Stomach (tissue), 9 donors: ENCODE results near the gene TSHR. TPM values are rescaled to one million over a fixed set of nuclear protein-coding genes. Genes with fewer than 3 reads are reported as not detected.
"Not testable (repeated sequence)": the region's sequence is repeated elsewhere in the genome, so short reads cannot be mapped to it uniquely, and the experiment has no call there.

ENCODE experiments used
- DNase-seq, 2 donors: peaks; one replicate each; pipeline versions ENCODE4 v3.0.0 to v3.0.0-alpha.2; 2013 to 2019
- H3K27ac ChIP-seq, 5 donors: fragments of 200-600 bp in 4 of 5; sonication (generic) in 4 of 5; one replicate each; pipeline ENCODE4 v1.5.1; 2013 to 2019; ENCODE audit warnings: mild to moderate bottlenecking in 1 of 5, moderate library complexity in 1 of 5
- H3K27me3 ChIP-seq, 3 donors: fragments of 200-600 bp; sonication (generic); one replicate each; pipeline ENCODE4 v1.5.1; 2017 to 2019; ENCODE audit warnings: mixed run types in 1 of 3
- H3K36me3 ChIP-seq, 4 donors: fragments of 200-600 bp; sonication (generic); 1 replicate in 3 of 4; 2 replicates in 1 of 4; pipeline ENCODE4 v1.5.1; 2016 to 2019
- H3K4me1 ChIP-seq, 4 donors: fragments of 200-600 bp; sonication (generic); one replicate each; pipeline ENCODE4 v1.5.1; 2016 to 2019
- H3K4me3 ChIP-seq, 4 donors: fragments of 200-600 bp; sonication (generic) in 3 of 4; one replicate each; pipeline ENCODE4 v1.5.1; 2016 to 2019; ENCODE audit warnings: mild to moderate bottlenecking in 1 of 4
- H3K9me3 ChIP-seq, 4 donors: fragments of 200-600 bp; sonication (generic); one replicate each; pipeline ENCODE4 v1.5.1; 2016 to 2019
- EP300 ChIP-seq: sonication (generic); formaldehyde crosslinking; IDR thresholded peaks from one replicate; pipeline ENCODE4 v1.6.1; 2017; ENCODE audit warnings: antibody characterized with exemption
- POLR2A ChIP-seq, 4 donors: fragments of 450-650 bp; IDR thresholded peaks; one replicate each; pipeline ENCODE4 v1.6.1; 2016; ENCODE audit warnings: antibody characterized with exemption in 4 of 4, control low read depth in 2 of 4, mild to moderate bottlenecking in 1 of 4, moderate library complexity in 1 of 4
- POLR2AphosphoS5 ChIP-seq, 3 donors: sonication (generic); formaldehyde crosslinking; IDR thresholded peaks; one replicate each; pipeline ENCODE4 v1.6.1; 2016; ENCODE audit warnings: antibody characterized with exemption in 3 of 3
- WGBS, 5 donors: extraction: QIAGEN DNeasy Blood & Tissue Kit in 3 of 5; methylation state at CpG; one replicate each; pipeline versions ENCODE4 v1.1.5 to v1.1.7; 2013 to 2018; 5-methylcytosine and 5-hydroxymethylcytosine counted together
- intact Hi-C: fragments of 100-400 bp; cut with DNase I; formaldehyde crosslinking; loops from one replicate; pipeline ENCODE4 v1.15.1; 2023; ENCODE audit warnings: low total_unique reads
- polyA plus RNA-seq, 3 donors: library from polyadenylated mRNA; stranded (reverse); fragments of 200-250 nt; gene quantifications; one replicate each; pipeline ENCODE4 v1.2.3, GENCODE V29; 2013
- total RNA-seq, 5 donors: library from RNA; depleted of rRNA; stranded (reverse); fragments of >200 nt; gene quantifications; one replicate each; pipeline versions ENCODE4 v1.1.0 to v1.2.3, GENCODE V29; 2014 to 2016
- TF ChIP-seq, protein P1 (sequence below), 7 experiments: fragments of 450-650 bp in 4 of 7; fragments of 200-600 bp in 3 of 7; sonication (generic) in 3 of 7; IDR thresholded peaks; one replicate each; pipeline ENCODE4 v1.5.1; 2016 to 2019; ENCODE audit warnings: antibody characterized with exemption in 7 of 7, control low read depth in 2 of 7, mild to moderate bottlenecking in 1 of 7
- donor health status: healthy with polysubstance abuse.
- donor health status: Bipolar disorder and iron deficiency.
- donor health status: healthy.

The TSHR gene
- total and polyA plus RNA-seq, 8 donors, result 0.18 to 0.46 (median 0.45) TPM; not detected in 5

DNA sequence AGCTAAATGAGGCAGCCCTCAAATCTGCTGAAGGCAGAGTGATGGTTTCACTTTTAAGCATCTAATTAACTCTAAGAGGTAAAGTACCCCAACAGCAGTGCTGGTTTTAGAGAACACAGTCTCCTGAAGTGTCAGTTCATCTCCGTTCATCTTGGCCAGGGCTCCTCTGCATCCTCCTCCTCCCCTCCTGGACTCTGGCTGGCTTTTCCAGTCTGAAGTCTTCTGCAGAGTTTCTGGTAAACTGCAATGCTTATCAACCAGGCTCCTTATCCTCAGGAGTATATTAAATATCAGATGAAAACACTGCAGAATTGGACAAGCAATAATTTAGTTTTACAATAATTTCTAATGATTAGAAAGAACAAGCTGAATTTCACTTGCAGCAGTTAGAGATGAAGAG, 150.0 kb downstream of the TSHR start:
- Histone ChIP-seq H3K4me1 (no peaks in the 10 kb centered on the region), H3K9me3 (no peaks in the 10 kb centered on the region), H3K27ac (no peak overlapping the region), H3K4me3 (no peak overlapping the region), H3K27me3 (no peaks in the 10 kb centered on the region), H3K36me3 (no peaks in the 10 kb centered on the region)
- intact Hi-C loops, result no loop called here
- DNase-seq, result no peak
- 64 to 93% (median 73%) methylated on average over 1 of the region's 1 CpG for WGBS, 5 donors
- TF ChIP-seq EP300 (no peak), POLR2AphosphoS5 (IDR thresholded peaks at IDR 0.05) (no peak), POLR2A (IDR thresholded peaks at IDR 0.05) (no peak)
- TF ChIP-seq, protein P1, sequence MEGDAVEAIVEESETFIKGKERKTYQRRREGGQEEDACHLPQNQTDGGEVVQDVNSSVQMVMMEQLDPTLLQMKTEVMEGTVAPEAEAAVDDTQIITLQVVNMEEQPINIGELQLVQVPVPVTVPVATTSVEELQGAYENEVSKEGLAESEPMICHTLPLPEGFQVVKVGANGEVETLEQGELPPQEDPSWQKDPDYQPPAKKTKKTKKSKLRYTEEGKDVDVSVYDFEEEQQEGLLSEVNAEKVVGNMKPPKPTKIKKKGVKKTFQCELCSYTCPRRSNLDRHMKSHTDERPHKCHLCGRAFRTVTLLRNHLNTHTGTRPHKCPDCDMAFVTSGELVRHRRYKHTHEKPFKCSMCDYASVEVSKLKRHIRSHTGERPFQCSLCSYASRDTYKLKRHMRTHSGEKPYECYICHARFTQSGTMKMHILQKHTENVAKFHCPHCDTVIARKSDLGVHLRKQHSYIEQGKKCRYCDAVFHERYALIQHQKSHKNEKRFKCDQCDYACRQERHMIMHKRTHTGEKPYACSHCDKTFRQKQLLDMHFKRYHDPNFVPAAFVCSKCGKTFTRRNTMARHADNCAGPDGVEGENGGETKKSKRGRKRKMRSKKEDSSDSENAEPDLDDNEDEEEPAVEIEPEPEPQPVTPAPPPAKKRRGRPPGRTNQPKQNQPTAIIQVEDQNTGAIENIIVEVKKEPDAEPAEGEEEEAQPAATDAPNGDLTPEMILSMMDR (IDR thresholded peaks at IDR 0.05), result no peak

DNA sequence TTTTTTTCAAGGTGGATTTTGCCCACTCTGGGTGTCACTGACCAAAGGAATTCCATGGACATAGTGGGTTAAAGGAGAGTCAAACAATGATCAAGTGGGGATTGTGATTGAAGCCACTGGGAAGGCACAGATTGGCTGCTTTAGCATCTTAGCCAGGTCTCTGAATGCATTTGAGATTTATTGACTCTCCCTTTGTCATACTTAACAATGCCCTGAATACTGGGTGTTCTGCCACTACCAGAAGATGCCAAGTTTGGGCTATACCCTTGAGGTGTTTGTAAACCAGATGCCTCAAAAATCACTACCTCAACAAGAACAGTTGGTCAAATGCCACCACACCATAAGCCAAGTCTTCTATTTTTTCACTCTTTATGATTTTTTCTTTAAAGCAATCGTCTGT, 150.5 kb downstream of the TSHR start:
- Histone ChIP-seq H3K4me1 (no peaks in the 10 kb centered on the region), H3K27ac (no peak overlapping the region), H3K27me3 (no peaks in the 10 kb centered on the region), H3K36me3 (no peaks in the 10 kb centered on the region), H3K9me3 (no peaks in the 10 kb centered on the region), H3K4me3 (no peak overlapping the region)
- no peak for DNase-seq
- intact Hi-C loops, result no loop called here
- no peak for TF ChIP-seq EP300
- TF ChIP-seq, protein P1 (IDR thresholded peaks at IDR 0.05), result no peak
- TF ChIP-seq POLR2A (IDR thresholded peaks at IDR 0.05), result no peak
- TF ChIP-seq POLR2AphosphoS5 (IDR thresholded peaks at IDR 0.05), result no peak
- 80 to 86% (median 83%) methylated on average over 1 of the region's 1 CpG for WGBS, 5 donors

DNA sequence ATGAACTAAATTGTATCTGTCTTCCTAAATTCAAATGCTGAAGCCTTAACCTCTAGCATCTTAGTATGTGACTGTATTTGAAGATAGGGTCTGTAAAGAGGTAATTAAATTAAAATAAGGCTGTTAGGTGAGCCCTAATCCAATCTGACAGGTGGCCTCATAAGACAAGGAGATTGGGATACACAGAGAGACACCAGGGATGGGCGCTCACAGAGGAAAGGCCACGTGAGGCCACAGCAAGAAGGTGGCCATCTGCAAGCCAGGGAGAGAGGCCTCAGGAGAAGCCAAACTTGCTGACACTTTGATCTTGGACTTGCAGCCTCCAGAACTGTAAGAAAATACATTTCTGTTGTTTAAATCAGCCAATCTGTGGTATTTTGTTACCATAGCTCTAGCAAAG, 154.8 kb downstream of the TSHR start:
- Histone ChIP-seq H3K27me3 (no peaks in the 10 kb centered on the region), H3K9me3 (no peaks in the 10 kb centered on the region), H3K4me1 (no peaks in the 10 kb centered on the region), H3K27ac (no peak overlapping the region), H3K36me3 (no peaks in the 10 kb centered on the region), H3K4me3 (no peak overlapping the region)
- TF ChIP-seq POLR2A (IDR thresholded peaks at IDR 0.05) (no peak), EP300 (no peak), POLR2AphosphoS5 (IDR thresholded peaks at IDR 0.05) (no peak)
- TF ChIP-seq, protein P1 (IDR thresholded peaks at IDR 0.05), result no peak
- WGBS, 5 donors, result 79 to 96% (median 87%) methylated on average over 2 of the region's 2 CpGs
- intact Hi-C loops, result no loop called here
- DNase-seq, result no peak

DNA sequence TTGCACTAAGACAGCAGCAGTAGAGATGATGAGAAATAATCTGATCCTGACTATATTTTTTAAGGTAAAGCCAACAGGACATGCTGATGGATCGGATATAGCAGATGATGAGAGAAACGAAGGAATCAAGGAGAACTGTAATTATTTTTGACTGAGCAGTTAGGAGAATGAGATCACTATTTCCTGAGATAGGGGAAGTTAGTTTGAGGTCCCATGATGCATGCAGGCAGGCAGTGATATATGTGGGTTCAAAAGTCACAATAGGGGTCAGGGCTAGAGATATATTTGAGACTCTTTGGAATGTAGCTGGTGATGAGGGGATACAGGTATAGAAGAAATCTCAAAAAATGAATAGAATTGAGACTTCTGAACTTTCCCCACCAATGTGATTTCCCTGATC, 157.8 kb downstream of the TSHR start:
- Histone ChIP-seq H3K27ac (no peak overlapping the region), H3K36me3 (no peaks in the 10 kb centered on the region), H3K27me3 (no peaks in the 10 kb centered on the region), H3K9me3 (no peaks in the 10 kb centered on the region), H3K4me3 (no peak overlapping the region), H3K4me1 (no peaks in the 10 kb centered on the region)
- intact Hi-C loops, result no loop called here
- TF ChIP-seq POLR2AphosphoS5 (IDR thresholded peaks at IDR 0.05) (no peak), EP300 (no peak), POLR2A (IDR thresholded peaks at IDR 0.05) (no peak)
- TF ChIP-seq, protein P1 (IDR thresholded peaks at IDR 0.05), result no peak
- 70 to 85% (median 82%) methylated on average over 2 of the region's 2 CpGs for WGBS, 5 donors
- no peak for DNase-seq

DNA sequence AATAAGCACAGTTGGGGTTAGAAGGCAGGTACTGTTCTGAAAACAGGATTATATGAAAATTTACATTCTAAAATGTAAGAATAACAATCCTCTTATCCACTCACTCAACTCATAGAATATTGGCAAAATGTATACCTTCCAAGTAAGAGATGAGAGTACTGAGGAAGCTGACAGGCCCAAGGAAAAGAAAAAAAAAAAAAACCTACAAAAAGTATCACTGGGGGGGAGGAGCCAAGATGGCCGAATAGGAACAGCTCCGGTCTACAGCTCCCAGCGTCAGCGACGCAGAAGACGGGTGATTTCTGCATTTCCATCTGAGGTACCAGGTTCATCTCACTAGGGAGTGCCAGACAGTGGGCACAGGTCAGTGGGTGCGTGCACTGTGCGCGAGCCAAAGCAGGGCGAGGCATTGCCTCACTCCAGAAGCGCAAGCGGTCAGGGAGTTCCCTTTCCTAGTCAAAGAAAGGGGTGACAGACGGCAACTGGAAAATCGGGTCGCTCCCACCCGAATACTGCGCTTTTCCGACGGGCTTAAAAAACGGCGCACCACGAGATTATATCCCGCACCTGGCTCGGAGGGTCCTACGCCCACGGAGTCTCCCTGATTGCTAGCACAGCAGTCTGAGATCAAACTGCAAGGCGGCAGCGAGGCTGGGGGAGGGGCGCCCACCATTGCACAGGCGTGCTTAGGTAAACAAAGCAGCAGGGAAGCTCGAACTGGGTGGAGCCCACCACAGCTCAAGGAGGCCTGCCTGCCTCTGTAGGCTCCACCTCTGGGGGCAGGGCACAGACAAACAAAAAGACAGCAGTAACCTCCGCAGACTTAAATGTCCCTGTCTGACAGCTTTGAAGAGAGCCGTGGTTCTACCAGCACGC, 158.8 kb downstream of the TSHR start:
- H3K4me3 ChIP-seq, H3K4me1 ChIP-seq, H3K27ac ChIP-seq, H3K36me3 ChIP-seq, intact Hi-C loops, H3K9me3 ChIP-seq, DNase-seq, H3K27me3 ChIP-seq: not testable (repeated sequence)
- WGBS, 5 donors, result 74 to 88% (median 83%) methylated on average over 29 to 32 of the region's 34 CpGs
